NB4 (cell line): ENCODE data around the gene CP.

Experiments
- DNase-seq: peaks from one replicate; pipeline ENCODE4 v3.0.0; 2010; ENCODE audit warnings: low read depth
- H3K4me3 ChIP-seq: one replicate; pipeline ENCODE4 v1.5.1; 2011; ENCODE audit warnings: mild to moderate bottlenecking, low read depth, low read length, moderate library complexity
- CTCF ChIP-seq: IDR thresholded peaks from one replicate; pipeline ENCODE4 v1.5.1; 2012; ENCODE audit warnings: low read depth, low read length
- MYC ChIP-seq: IDR thresholded peaks from 2 replicates; pipeline ENCODE4 v1.6.1; 2011; ENCODE audit warnings: low read depth, low read length
- POLR2A ChIP-seq: IDR thresholded peaks from 2 replicates; pipeline ENCODE4 v1.6.1; 2011; ENCODE audit warnings: mild to moderate bottlenecking; ENCODE audit not compliant: insufficient read length; ENCODE audit errors: extremely low read depth
- TF ChIP-seq, protein P1 (sequence below): IDR thresholded peaks from 2 replicates; pipeline ENCODE4 v1.6.1; 2011; ENCODE audit warnings: low read depth, low read length

Gene CP

GRCh38 chr3:149145356-149145755, 76.3 kb downstream of the CP start:
- DNase-seq = peak; percentile 78
- TF ChIP-seq MYC (no peak), CTCF (no peak)
- no peak overlapping the region for H3K4me3 ChIP-seq

DNA sequence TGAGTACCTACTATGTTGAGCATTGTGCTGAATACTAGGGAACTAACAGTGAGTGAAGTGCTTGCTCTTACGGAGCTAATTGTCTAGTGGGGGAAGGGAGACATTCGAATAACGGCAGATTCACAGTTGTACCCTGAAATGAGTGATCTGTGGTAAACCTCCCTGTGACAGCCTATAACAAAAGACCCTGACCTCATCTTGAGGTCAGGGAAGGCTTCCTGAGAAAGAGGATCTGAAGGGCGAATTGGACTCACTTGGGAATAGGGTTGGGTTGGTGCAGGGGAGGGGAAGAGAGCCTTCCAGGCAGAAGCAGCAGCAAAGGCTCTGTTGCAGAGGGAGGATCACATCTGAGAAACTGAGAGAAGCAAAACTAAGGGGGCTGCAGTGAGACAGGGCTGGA, 78.9 kb downstream of the CP start:
- TF ChIP-seq CTCF (no peak), MYC (peak; percentile 31; the same call in 1 of the 2 replicates)
- TF ChIP-seq, protein P1, sequence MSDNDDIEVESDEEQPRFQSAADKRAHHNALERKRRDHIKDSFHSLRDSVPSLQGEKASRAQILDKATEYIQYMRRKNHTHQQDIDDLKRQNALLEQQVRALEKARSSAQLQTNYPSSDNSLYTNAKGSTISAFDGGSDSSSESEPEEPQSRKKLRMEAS = 0 out of 2 replicates have a peak, but pooled peaks have one; percentile 8
- DNase-seq = peak; percentile 96
- no peak overlapping the region for H3K4me3 ChIP-seq

- TF ChIP-seq CTCF (no peak), MYC (no peak), POLR2A (no peak)
- TF ChIP-seq, protein P1 = no peak
- DNase-seq = no peak
Measured at GRCh38 chr3:149134575-149134974, 87.1 kb downstream of the CP start.

GRCh38 chr3:149131589-149131988, 90.0 kb downstream of the CP start:
- peak overlapping the region; percentile 99 for H3K4me3 ChIP-seq
- TF ChIP-seq, protein P1 = no peak
- no peak for TF ChIP-seq CTCF
- TF ChIP-seq POLR2A = no peak
- no peak for TF ChIP-seq MYC
- DNase-seq = no peak

More at GRCh38 chr3:149134575-149134974, 87.1 kb downstream of the CP start:
- H3K4me3 ChIP-seq = peak overlapping the region; percentile 4

DNA sequence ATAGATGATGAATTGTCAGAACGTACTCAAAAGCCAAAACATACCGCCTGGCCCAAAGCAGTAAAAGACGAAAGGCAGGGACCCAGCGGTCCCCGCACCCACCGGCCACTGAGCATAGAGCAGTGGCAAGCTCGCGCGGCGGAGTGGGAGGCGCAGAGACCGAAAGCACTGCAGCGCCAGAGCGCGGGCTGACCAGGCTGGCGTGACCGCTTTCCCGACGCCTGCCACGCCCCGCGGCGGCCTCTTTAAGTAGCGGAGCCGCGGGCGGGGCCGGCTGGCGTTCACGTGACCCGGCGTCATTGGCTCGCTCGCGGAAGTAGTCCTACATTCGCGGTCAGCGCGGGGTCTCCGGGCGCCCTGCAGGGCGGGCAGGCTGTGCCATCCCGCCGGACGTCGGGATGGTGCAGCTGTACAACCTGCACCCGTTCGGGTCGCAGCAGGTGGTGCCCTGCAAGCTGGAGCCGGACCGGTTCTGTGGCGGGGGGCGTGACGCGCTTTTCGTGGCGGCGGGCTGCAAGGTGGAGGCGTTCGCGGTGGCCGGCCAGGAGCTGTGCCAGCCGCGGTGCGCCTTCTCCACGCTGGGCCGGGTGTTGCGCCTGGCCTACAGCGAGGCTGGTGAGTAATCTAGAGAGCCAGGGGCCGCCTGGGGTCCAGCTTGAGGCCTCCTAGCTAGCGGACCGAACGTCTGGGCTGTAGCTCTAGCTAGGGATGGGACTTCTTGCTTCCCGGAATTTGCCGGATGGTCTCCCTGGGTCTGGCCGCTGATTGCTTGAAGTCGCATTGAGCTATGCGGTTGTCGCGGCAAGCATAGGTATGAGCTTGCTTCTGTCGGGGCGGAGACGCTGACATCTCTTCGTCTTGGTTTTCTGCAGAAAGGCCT, 92.1 kb downstream of the CP start, which contains the start of gene HPS3:
TSS of gene HPS3 (plus strand) at position 313 of the 880 bp plus-strand sequence. CDS start at position 399, 86 bp downstream.
- peak; percentile 94 for DNase-seq
- H3K4me3 ChIP-seq = peak within 1 kb of the TSS; percentile 99
- no peak for TF ChIP-seq CTCF
- TF ChIP-seq POLR2A = peak; percentile 94
- TF ChIP-seq, protein P1 = peak; percentile 69; the same call in 1 of the 2 replicates
